PC-3 (cell line): ENCODE results near the gene CEND1.

Experiments
- CTCF ChIP-seq: fragments of 300-600 bp; sonication (generic); conservative IDR thresholded peaks from 2 replicates; pipeline ENCODE4 v1.5.1; 2017; ENCODE audit warnings: antibody characterized with exemption, low read depth, mild to moderate bottlenecking, low read length
- EZH2phosphoT487 ChIP-seq: fragments of 300-600 bp; sonication (generic); IDR thresholded peaks from 2 replicates; pipeline ENCODE4 v1.6.1; 2018; ENCODE audit warnings: mild to moderate bottlenecking, antibody characterized with exemption, low read length, borderline replicate concordance

GRCh38 chr11:763549-764321 is 26.2 kb downstream of the CEND1 start:
- TF ChIP-seq CTCF (no peak), EZH2phosphoT487 (no peak)
